Fibroblast of lung (primary cell): ENCODE measurements around the gene OR2V1. TPM values are rescaled to one million over a fixed set of nuclear protein-coding genes. Genes with fewer than 3 reads are reported as not detected.
"Not testable (repeated sequence)": the region's sequence is repeated elsewhere in the genome, so short reads cannot be mapped to it uniquely, and the experiment has no call there.

ENCODE experiments used
- DNase-seq, 2 donors: peaks; one replicate each; pipeline versions ENCODE4 v3.0.0 to v3.0.0-alpha.2; 2010; ENCODE audit warnings: low read depth in 2 of 2
- H2AFZ ChIP-seq: 2 replicates; pipeline ENCODE4 v1.5.1; 2012; ENCODE audit warnings: low read length, control low read depth, inconsistent platforms
- H3K27ac ChIP-seq: 2 replicates; pipeline ENCODE4 v1.5.1; 2011; ENCODE audit warnings: low read length, control low read depth; ENCODE audit not compliant: insufficient read depth
- H3K27me3 ChIP-seq: 2 replicates; pipeline ENCODE4 v1.5.1; 2011; ENCODE audit warnings: mild to moderate bottlenecking, low read length; ENCODE audit not compliant: control insufficient read depth, insufficient read depth
- H3K36me3 ChIP-seq: 2 replicates; pipeline ENCODE4 v1.5.1; 2011; ENCODE audit warnings: low read length; ENCODE audit not compliant: control insufficient read depth, insufficient read depth
- H3K4me1 ChIP-seq: 2 replicates; pipeline ENCODE4 v1.5.1; 2011; ENCODE audit warnings: low read length; ENCODE audit not compliant: control insufficient read depth, insufficient read depth; ENCODE audit errors: extremely low read depth
- H3K4me2 ChIP-seq: 2 replicates; pipeline ENCODE4 v1.5.1; 2011; ENCODE audit warnings: low read length, control low read depth; ENCODE audit not compliant: insufficient read depth; ENCODE audit errors: extremely low read depth
- H3K4me3 ChIP-seq, 4 experiments: fragments of 200-600 bp in 1 of 4; sonication (generic) in 1 of 4; replicated peaks in 1 of 4; 2 replicates each; pipeline ENCODE4 v1.5.1; 2011 to 2016; ENCODE audit warnings: low read length in 4 of 4, low read depth in 3 of 4, mild to moderate bottlenecking in 3 of 4, control low read depth in 2 of 4, inconsistent platforms in 1 of 4, mixed read lengths in 1 of 4; ENCODE audit not compliant: insufficient read depth in 1 of 4; ENCODE audit errors: control extremely low read depth in 1 of 4
- H3K79me2 ChIP-seq: 2 replicates; pipeline ENCODE4 v1.5.1; 2012; ENCODE audit warnings: mild to moderate bottlenecking, low read length, inconsistent platforms; ENCODE audit not compliant: control insufficient read depth, insufficient read depth
- H3K9ac ChIP-seq: 2 replicates; pipeline ENCODE4 v1.5.1; 2011; ENCODE audit warnings: mild to moderate bottlenecking, low read length, control low read depth; ENCODE audit not compliant: insufficient read depth
- H3K9me3 ChIP-seq: 2 replicates; pipeline ENCODE4 v1.5.1; 2012; ENCODE audit warnings: low read depth, low read length; ENCODE audit not compliant: control insufficient read depth, insufficient read depth
- H4K20me1 ChIP-seq: 2 replicates; pipeline ENCODE4 v1.5.1; 2011; ENCODE audit warnings: low read length; ENCODE audit not compliant: control insufficient read depth, insufficient read depth; ENCODE audit errors: extremely low read depth
- EZH2 ChIP-seq: IDR thresholded peaks from 2 replicates; pipeline ENCODE4 v1.5.1; 2012; ENCODE audit warnings: low read length, control low read depth, mild to moderate bottlenecking; ENCODE audit errors: missing control alignments
- polyA plus RNA-seq, 2 donors: library from polyadenylated mRNA; depleted of rRNA in 1 of 2; stranded (reverse) in 1 of 2; unstranded in 1 of 2; fragments of >200 nt; gene quantifications; 2 replicates each; pipeline ENCODE4 v1.2.1, GENCODE V29; 2011 to 2012; ENCODE audit warnings: missing spikeins in 1 of 2
- total RNA-seq: library from RNA; depleted of rRNA; stranded (reverse); fragments of >200 nt; gene quantifications from 2 replicates; pipeline ENCODE4 v1.2.1, GENCODE V29; 2014
- TF ChIP-seq, protein P1 (sequence below), 2 donors: IDR thresholded peaks in 1 of 2; conservative IDR thresholded peaks in 1 of 2; 1 replicate in 1 of 2; 2 replicates in 1 of 2; pipeline ENCODE4 v1.5.1; 2011 to 2012; ENCODE audit warnings: low read length in 2 of 2, control low read depth in 1 of 2, inconsistent platforms in 1 of 2, low read depth in 1 of 2, mild to moderate bottlenecking in 1 of 2

Gene OR2V1
- total and polyA plus RNA-seq, 2 donors (not counting 1 experiment from before 2014, with no cell fraction given), result not detected

DNA sequence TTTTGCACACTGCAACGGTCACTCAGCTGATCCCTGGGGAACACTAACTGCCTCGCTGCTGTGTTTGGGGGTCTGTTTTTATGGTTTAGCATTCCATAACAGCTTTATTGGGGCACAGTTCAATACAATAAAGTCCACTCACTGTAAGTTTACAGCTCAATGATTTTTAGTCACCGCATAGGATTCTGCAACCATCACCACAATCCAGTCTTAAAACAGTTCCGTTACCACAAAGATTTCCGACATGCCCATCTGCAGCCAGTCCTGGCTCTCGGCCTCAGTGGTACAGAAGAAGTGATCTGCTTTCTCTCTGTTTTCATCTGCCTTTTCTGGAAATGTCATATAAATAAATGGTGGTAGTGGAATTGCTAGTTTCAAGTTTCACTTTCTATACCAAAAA is 40.0 kb upstream of the OR2V1 start:
- DNase-seq, result peak in 1 of 2 donors; percentile 83
- TF ChIP-seq, protein P1, sequence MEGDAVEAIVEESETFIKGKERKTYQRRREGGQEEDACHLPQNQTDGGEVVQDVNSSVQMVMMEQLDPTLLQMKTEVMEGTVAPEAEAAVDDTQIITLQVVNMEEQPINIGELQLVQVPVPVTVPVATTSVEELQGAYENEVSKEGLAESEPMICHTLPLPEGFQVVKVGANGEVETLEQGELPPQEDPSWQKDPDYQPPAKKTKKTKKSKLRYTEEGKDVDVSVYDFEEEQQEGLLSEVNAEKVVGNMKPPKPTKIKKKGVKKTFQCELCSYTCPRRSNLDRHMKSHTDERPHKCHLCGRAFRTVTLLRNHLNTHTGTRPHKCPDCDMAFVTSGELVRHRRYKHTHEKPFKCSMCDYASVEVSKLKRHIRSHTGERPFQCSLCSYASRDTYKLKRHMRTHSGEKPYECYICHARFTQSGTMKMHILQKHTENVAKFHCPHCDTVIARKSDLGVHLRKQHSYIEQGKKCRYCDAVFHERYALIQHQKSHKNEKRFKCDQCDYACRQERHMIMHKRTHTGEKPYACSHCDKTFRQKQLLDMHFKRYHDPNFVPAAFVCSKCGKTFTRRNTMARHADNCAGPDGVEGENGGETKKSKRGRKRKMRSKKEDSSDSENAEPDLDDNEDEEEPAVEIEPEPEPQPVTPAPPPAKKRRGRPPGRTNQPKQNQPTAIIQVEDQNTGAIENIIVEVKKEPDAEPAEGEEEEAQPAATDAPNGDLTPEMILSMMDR (conservative IDR thresholded peaks at IDR 0.05 in 1 of 2, IDR thresholded peaks at IDR 0.05 in 1 of 2; ENCODE audit: low read depth in 1 of 2, low read length in 2 of 2), result no peak
- TF ChIP-seq EZH2, result no peak
- no peaks in the 10 kb centered on the region for H3K9me3 ChIP-seq
- H3K4me3 ChIP-seq, result no peak overlapping the region
- H3K9ac ChIP-seq, result no peak overlapping the region
- no peak overlapping the region for H3K4me2 ChIP-seq
- H4K20me1 ChIP-seq, result no peaks in the 10 kb centered on the region
- no peaks in the 10 kb centered on the region for H3K27me3 ChIP-seq
- no peak overlapping the region for H3K27ac ChIP-seq
- no peaks in the 10 kb centered on the region for H3K79me2 ChIP-seq
- H3K36me3 ChIP-seq, result no peaks in the 10 kb centered on the region
- H2AFZ ChIP-seq, result no peak overlapping the region
- H3K4me1 ChIP-seq, result peaks cover 4% of the 10 kb centered on the region

DNA sequence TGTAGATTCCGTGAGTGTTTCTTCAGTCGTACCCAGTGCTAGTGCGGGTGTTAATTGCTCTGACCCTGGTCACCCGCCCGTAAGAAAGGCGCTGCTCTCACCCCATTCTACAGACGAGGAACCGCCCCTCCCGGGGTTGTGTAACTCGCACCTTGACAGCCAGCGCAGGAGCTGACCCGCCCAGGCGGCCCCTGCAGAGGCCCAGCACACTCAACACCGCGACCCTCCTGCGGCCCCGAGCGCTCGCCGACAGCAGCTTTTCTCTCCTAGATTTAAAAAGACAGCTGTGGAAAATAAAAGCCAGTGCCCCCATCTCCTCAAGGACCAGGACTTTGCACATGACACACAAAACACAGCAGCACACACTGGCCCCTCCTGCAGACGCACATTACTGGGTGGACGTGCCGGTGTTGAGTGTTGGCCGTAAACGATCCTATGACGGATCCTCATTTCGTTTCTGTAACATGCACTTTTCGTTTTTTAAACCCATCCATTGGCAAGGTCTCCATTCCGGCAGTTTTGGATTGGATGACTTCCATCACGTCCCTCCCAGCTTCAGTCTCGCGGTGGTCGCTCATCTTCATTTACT is 39.4 kb upstream of the OR2V1 start:
- TF ChIP-seq, protein P1 (conservative IDR thresholded peaks at IDR 0.05 in 1 of 2, IDR thresholded peaks at IDR 0.05 in 1 of 2; ENCODE audit: low read depth in 1 of 2, low read length in 2 of 2), result no peak
- TF ChIP-seq EZH2, result no peak
- peak overlapping the region; percentile 48 for H2AFZ ChIP-seq
- peak overlapping the region; percentile 70 for H3K4me2 ChIP-seq
- H3K79me2 ChIP-seq, result no peaks in the 10 kb centered on the region
- H3K9ac ChIP-seq, result no peak overlapping the region
- H4K20me1 ChIP-seq, result no peaks in the 10 kb centered on the region
- peak overlapping the region in 3 of 4 experiments; percentile 5 to 34 (median 24) for H3K4me3 ChIP-seq
- no peaks in the 10 kb centered on the region for H3K9me3 ChIP-seq
- H3K4me1 ChIP-seq, result peaks cover 4% of the 10 kb centered on the region
- H3K27me3 ChIP-seq, result no peaks in the 10 kb centered on the region
- H3K36me3 ChIP-seq, result no peaks in the 10 kb centered on the region
- DNase-seq, result no peak
- H3K27ac ChIP-seq, result no peak overlapping the region

DNA sequence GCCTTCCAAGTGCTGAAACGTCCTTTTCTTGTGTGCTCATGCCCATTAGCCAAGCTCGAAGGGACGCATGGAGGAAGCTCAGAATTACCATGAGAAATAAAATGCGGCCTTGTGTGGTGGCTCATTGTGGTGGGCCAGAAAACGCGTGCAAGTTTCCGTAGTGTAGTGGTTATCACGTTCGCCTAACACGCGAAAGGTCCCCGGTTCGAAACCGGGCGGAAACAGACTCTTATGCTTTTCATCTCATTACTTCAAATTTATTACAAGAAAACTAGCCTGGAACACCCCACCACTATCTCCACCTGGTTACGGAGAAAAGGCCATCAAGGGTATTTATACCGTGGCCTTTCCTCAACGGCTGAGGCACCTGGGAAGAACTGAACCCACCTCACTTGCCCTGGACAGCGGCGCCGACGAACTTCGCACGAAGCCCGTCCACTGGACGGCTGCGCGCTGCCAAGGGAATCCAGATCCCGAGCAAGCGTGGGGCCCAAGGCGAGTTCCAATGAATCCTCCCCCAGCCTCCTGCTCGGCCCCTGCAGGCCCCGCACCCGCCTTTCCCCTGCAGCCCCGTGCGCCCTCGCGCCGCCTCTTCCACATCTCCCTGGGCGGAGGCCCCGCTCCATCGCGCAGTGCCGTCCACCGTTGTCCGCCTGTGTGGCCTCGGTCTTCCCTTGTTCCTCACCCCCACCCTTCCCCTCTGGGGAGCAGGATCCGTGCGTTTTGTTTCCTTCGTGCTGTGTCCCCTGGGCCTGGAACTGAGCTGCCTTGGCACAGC is 38.7 kb upstream of the OR2V1 start:
- not testable (repeated sequence) for H3K36me3 ChIP-seq, H3K27ac ChIP-seq, H3K9ac ChIP-seq, H3K9me3 ChIP-seq, H3K4me1 ChIP-seq, H4K20me1 ChIP-seq, H3K27me3 ChIP-seq, H3K79me2 ChIP-seq
- peak overlapping the region; percentile 5 to 34 (median 15) for H3K4me3 ChIP-seq
- H2AFZ ChIP-seq, result peak overlapping the region; percentile 48
- H3K4me2 ChIP-seq, result peak overlapping the region; percentile 70
- peak; percentile 81 for DNase-seq
